DMS153 treated with DMSO at 0.1 percent for 48 hours (cell line): ENCODE results near the gene PARD6G.
"Not testable (repeated sequence)": the region's sequence is repeated elsewhere in the genome, so short reads cannot be mapped to it uniquely, and the experiment has no call there.

Experiments used
- DNase-seq: peaks from one replicate; lab custom pipeline; 2025; ENCODE audit not compliant: unreplicated experiment; lab: John Stamatoyannopoulos, UW

PARD6G gene, protein sequence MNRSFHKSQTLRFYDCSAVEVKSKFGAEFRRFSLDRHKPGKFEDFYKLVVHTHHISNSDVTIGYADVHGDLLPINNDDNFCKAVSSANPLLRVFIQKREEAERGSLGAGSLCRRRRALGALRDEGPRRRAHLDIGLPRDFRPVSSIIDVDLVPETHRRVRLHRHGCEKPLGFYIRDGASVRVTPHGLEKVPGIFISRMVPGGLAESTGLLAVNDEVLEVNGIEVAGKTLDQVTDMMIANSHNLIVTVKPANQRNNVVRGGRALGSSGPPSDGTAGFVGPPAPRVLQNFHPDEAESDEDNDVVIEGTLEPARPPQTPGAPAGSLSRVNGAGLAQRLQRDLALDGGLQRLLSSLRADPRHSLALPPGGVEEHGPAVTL

DNA sequence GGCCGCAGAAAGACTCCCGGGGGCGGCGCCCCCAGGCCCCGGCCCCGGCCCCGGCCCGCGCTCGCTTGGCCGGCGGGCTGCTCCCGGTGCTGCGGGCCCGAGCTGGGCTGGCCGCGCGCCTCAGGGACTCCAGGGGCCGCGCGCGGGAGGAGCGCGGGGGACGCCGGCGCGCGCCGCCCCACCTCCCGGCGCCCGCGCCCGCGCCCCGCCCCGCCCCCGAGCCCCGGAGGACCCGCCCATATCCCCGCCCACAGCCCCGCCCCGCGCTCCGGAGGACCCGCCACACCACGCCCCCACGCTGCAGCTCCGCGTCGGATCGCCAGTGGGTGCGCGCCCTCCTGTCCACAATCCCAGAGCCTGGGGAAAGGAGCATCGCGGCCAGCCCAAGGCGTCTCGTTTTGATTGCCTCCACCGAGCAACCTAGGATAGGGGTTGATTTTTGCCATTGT, at the start of gene PARD6G:
Gene PARD6G (minus strand): TSS at position 122 of the 449 bp plus-strand sequence. CDS start 166 bp downstream, outside the sequence.
- DNase-seq, result no peak

DNA sequence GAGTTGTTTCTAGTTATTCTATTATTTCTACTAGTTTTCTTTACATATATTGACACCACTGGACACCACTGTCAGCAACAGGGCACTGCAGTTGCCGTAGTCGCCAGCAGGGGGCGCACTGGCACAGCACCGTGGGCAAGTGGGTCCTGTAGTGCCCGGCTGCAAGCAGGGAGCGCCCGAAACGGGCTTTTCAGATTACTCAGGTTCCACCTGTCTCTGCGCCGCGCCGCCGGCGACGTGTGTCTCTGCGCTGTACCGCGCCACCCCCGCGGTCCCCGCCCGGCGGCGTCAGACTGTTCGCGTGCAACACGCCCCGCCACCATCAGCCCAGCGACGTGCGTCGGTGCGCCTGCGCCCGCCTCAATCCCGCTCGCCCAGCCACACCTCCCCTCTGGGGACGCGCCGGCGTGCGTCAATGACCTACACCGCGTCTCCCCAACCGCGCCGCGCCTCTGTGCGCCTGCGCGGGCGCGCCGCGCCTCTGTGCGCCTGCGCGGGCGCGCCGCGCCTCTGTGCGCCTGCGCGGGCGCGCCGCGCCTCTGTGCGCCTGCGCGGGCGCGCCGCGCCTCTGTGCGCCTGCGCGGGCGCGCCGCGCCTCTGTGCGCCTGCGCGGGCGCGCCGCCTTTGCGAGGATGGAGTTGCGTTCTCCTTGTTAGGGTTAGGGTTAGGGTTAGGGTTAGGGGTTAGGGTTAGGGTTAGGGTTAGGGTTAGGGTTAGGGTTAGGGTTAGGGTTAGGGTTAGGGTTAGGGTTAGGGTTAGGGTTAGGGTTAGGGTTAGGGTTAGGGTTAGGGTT, 15.1 kb upstream of the PARD6G start:
- DNase-seq, result not testable (repeated sequence)

DNA sequence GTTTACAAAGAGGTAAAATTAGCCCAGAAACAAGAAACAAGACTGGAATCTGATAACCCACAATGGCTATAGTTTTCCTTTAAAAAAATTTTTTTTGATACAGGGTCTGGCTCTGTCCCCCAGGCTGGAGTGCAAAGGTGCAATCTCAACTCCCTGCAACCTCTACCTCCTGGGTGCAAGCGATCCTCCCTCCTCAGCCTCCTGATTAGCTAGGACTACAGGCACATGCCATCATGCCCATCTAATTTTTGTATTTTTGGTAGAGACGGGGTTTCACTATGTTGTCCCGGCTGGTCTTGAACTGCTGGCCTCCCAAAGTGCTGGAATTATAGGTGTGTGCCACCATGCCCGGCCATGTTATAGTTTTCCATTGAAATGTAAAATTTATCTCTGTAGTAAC, 12.3 kb upstream of the PARD6G start:
- no peak for DNase-seq

DNA sequence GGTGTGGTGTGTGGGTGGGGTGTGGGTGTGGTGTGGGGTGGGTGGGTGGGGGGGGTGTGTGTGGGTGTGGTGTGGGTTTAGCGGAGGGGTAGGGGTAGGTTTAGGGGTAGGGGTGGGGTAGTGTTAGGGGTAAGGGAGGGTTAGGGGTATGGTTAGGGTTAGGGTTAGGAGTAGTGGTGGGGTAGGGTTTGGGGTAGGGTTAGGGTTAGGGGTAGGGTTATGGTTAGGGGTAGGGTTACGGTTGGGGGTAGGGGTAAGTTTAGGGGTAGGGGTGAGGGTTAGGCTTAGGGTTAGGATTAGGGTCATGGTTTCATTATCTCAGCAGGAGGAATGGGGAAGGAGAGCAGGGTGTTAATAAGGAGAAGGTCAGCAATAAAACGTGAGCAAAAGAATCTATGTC, 11.3 kb upstream of the PARD6G start:
- DNase-seq, result no peak

DNA sequence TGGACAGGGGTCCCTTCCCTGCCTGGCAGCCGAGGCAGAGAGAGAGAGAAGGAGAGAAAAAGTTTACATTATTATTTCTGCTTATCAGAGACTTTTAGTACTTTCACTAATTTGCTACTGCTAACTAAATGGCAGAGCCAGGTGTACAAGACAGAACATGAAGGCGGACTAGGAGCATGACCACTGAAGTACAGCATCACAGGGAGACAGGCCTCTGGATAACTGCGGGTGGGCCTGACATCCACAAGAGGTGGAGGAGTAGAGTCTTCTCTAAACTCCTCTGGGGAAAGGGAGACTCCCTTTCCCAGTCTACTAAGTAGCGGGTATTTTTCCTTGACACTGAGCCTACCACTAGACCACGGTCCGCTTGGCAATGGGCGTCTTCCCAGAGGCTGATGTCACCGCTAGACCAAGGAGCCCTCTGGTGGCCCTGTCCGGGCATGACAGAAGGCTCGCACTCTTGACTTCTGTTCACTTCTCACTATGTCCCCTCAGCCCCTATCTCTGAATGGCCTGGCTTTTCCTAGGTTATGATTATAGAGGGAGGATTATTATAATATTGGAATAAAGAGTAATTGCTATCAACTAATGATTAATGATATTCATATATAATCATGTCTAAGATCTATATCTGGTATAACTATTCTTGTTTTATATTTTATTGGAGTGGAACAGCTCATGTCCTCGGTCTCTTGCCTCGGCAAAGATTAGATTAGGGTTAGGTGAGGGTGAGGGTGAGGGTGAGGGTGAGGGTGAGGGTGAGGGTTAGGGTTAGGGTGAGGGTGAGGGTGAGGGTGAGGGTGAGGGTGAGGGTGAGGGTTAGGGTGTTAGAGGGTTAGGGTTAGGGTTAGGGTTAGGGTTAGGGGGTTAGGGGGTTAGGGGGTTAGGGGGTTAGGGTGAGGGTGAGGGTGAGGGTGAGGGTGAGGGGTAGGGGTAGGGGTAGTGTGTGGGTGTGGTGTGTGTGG, 10.5 kb upstream of the PARD6G start:
- not testable (repeated sequence) for DNase-seq

DNA sequence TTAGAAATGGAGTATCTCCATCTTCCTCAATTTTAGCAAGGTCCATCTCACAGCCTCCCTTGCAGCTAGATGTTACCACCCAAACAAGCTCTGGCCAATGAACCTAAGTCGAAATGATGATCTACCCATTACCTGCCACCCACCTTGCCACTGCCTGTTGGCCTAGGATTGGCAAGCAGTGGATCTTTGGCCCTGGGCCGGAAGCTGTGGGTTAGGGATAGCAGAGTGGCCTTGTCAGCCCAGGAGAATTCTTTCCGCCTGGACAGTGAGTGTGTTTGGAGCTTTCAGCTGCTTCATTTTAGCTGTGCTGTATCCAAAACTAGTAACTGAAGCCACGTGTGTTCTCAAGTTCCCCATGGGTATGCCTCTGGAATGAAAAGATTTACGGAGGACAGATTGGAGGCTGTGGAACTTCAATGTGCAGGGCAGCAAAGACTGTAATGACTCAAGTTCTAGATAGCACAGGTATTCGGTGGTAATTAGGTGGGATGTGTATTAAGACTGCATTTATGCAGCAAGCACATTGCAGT, 7.7 kb upstream of the PARD6G start:
- no peak for DNase-seq

DNA sequence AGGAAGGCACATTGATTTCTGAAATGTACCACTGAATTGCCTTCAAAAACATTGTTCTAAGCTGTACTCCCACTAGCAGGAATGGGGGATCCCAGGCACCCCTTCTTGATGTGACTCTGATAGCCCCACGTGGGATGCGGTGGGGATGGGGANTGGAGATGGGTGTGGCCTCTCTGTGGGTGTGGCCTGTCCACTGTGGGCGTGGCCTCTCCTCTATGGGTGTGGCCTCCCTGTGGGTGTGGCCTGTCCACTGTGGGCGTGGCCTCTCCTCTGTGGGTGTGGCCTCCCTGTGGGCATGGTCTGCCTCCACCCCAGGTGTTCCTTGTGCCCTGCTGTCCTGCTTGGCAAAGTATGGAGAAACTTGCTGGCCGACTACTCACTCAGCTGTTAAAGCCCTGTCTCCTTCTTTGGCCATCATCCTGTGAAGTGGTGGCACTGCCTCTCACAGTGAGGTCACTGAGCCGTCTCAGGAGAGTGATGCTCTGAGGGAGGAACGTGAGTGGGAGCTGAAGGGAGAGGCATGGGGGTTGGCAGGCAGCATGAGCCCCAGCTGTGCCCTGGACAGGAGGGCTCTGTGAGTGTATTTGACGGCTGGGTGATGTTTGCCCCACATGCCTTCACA, 6.7 kb upstream of the PARD6G start:
- DNase-seq, result no peak

DNA sequence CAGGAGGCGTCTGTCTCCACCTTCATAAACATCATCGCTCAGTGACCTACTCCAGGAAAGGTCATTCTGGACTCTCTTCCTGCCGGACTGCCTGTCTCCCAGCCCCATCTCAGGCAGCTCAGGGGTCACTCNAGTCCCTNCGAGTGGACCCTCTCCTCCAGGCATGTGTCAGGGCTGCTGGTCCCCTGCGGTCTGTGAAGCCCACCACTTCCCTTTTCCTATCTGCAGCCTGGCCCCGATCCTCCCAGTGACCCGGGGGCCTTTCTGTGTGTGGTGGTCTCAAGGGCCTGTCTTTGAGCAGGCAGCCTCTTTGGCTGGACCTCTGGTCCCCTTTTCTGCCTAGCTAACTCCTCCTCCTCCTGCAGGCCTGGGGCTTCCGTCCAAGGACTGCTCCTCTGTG, 5.9 kb upstream of the PARD6G start:
- no peak for DNase-seq

DNA sequence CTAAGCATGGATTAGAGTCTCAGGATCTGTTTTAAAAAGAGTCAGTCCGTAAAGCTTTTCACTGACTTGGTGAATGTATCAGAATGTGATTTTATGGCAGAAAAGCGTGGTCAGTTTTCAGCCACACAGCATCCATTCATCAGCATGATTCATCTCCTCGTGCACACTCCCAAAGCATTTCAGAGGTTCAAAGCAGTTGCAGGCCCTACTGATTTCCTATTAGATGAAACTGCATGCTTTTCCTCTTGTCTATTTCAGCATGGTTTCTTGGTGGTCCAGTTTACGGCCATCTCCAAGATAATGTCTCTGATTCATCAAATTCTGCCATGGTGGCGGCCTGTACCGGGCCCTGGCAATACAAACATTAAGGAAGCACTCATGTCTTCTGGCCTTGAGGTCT, 4.8 kb upstream of the PARD6G start:
- no peak for DNase-seq

DNA sequence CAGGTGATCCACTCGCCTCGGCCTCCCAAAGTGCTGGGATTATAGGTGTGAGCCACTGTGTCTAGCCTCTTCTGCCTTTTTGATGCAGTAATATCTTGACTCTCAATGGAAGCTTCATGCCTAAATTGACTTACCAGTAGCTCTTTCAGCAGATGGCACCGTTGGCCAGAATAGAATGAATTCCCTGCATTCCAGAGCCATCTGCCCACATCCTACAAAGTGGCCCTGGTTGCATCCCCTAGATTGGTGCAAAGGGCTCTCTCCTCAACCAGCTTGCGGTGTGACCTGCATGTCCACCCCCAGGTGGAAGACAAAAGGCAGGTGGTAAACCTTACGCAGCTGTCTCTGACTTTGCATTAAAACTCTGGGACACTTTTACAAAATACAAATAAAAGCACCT, 4.4 kb upstream of the PARD6G start:
- no peak for DNase-seq

DNA sequence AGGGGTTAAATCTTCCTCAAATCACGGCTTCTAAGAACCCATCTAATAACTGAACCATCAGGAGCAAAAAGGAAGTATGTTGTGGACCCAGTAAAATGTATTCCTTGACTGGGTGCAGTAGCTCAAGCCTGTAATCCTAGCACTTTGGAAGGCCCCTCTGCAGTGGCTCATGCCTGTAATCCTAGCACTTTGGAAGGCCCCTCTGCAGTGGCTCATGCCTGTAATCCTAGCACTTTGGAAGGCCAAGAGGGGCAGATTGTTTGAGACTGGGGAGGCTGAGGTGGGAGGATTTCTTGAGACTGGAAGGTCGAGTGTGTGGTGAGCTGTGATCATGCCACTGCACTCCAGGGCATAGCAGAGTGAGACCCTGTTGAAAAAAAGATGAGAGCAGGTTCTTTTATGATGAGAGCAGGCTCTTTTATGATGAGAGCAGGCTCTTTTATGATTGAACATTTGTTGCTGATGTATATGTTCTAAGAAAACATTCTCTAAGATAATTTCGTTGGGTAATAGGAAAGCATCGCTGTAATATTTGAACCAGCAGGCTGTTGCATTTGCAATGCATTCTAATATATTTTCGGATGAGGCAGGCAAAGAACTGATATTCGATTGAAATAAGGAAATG, 3.5 kb upstream of the PARD6G start:
- no peak for DNase-seq

DNA sequence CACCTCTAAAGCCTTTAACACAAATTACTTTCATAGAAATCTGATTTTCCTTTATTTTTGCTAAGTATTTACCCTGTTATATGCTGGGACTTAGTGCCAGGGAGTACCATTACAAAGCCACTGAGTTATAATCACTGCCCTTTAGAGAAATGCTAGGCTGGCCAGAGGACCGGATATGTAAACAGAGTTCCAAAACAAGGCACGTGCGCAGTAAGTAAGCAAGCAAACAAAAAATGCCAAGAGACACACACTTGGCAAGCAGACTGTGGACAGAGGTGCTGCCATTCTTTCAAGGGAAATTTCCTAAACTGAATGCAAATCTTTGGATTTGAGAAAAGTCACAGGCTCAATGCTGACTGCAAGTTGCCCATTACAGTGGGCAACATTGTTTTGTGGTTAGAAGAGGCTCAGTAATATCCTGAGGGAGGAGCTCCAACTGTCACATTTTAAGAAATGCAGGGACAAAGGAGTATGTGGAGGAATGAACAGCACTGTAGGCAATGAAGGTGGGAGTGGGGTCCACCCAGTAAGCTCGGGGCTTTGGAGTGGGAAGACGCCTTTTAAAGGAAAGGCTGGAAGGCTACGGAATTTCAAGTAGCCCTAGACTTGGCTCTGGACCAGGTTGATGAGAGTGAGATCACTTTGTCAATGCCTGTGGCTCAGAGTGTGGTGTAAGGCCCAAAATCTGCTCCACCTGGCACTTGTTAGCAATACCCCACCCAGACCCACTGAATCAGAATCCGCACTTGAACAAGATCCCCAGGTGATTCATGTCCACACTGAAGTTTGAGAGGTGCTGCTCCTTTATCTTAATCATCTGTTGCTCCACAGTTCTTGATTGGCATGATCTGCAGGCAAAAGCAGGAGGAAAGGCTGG, 2.1 kb upstream of the PARD6G start:
- DNase-seq, result no peak

DNA sequence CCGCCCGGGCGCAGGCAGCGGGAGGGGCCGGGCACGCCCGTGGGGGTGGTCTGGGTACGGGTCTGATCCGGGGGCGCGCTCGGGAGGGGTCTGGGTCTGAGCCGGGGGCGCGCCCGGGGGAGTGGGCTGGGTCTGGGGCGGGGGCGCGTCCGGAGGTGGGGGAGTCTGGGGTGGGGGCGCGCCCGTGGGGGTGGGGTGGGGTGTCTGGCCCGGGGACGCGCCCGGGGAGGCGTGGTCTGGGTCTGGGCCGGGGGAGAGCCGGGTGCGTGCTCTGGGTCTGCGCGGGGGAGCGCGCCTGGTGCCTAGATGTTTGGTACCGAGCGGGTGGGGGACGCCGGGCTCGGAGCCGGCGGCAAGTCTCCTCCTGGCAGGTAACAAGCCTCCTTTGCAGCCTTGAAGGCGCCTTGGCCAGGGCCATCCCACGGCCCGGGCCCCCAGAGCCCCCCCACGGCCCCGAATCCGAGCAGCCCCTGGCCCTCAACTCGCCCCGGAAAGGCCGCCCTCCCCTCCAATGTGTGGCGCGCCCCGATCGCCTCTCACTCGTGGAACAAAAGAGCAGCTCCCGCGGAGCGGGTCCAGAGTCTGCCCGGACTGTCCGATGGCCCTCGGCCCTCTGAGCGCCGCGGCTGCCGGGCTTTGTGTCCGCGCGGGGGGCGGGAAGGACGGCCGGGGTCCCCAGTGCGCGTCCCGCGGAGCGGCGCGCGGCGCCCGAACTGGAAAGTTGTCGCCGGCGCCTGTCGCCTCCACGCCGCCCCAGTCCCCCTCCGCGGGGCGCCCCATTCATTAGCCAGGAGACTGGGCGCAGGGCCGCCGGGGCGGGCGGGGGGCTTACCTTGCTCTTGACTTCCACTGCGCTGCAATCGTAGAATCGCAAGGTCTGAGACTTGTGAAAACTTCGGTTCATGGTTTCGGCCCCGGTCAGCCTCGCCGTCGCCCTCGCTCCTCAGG, 595 bp downstream of the PARD6G start:
- DNase-seq, result no peak

DNA sequence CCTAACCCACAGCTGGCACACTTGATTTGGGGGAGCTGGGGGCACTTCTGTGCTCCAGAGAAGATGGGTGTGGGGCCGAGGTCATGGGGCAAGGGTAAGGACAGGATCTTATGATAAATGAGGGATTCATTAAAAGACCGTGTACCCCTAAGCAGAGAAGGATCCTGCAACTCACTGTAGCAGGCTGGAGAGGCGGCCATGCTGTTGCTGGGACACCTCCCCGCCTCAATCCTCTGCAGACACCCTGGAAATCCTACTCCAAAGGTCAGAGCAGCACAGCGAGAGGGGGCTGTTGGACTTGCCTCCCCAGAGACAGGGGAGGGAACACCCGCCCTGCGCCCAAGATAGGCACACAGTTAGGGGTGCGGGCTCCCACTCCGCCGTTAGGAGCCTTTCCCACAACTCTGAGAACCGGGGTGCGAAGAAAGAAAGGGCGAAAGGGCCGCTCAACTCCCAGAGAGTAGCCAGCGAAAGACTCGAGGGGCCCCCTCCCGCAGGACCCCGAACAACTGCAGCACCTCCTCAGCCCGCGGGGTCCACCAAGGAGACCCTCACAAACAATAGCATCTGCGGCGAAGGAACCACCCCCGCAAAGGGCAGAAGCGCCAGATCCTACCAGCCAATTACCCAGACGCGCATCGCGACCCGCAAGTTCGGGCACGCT, 1.4 kb downstream of the PARD6G start:
- no peak for DNase-seq

DNA sequence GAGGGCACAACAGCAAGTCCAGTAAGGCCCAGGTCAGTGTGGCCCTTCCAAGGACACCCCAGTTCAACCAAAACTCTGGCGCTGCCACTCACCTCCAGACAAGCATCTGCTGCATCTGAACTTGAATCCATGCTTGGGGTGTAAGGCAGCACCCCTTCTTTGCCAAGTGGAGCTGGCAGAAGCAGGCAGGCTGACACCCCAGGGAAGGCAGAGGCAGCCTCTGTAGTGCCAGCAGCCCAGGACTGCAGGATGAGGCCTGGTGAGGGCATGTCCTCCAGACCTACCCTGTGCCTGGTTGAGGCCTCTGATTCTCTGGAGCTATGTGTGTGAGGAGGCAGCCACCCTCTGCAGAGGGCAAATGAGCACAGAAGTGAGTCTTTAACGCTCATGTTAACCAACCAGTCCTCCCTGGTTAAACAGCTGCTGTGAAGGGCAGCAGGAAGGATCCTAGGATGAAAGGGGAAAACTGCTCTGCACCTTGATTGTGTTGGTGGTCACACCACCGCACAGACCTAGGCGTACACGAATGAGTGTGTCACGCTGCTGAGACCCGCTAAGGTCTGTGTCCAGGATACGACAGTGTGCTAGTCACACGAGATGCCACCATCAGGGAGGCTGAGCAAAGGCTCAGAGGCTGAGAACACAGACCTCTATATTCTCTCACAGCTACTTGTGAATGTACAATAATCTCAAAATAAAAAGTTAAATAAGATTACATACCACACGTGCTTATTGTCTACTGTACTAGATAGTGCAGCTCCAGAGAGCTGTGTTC, 2.2 kb downstream of the PARD6G start:
- DNase-seq, result no peak

DNA sequence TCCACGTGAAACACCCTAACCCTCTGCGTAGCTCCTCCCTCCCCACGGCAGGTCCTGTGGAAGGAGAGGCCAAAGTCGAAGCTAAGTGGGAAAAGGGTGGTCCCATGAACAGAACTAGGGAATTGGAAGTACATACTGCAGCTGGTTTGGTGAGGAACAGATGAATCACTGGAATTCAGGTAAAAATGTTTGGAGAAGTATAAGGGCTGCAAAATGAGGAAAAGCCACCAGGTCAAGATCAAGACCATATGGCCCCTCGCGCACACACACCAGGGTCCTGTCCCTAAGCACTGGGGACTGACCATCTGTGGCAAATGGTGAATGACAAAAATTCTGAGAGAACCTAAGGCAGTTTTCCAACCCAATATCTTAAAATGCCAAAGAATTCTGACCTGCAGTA, 3.1 kb downstream of the PARD6G start:
- DNase-seq, result no peak

DNA sequence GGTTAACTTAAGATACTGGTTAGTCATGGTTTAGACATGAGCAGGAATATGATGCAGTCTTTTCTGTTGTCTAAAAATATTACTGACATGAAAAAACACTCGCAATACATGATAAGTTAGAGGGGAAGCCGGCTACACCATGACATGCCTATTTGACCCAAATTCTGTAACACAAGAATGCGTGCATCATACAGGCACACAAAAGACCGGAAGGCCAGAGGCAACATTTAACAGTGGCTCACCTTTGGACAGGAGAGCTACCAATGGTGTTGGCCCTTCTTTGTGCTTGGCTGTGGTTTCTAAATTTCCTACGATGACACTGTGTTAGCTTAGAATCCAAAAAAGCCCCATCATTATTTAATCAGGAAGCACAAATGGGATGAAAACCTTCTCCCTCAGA, 4.1 kb downstream of the PARD6G start:
- DNase-seq, result no peak
